Prostate gland (tissue), 2 donors: ENCODE measurements around the gene PRKAA2. TPM values are rescaled to one million over a fixed set of nuclear protein-coding genes. Genes with fewer than 3 reads are reported as not detected.

ENCODE experiments used
- DNase-seq: peaks from one replicate; pipeline ENCODE4 v3.0.0-alpha.2; 2019; ENCODE audit warnings: low spot score
- H3K27ac ChIP-seq, 2 donors: fragments of 200-600 bp; sonication (generic); 2 replicates each; pipeline ENCODE4 v1.5.1; 2017 to 2019
- H3K27me3 ChIP-seq: fragments of 200-600 bp; sonication (generic); replicated peaks from 2 replicates; pipeline ENCODE4 v1.5.1; 2019; ENCODE audit not compliant: insufficient read depth
- H3K36me3 ChIP-seq, 2 donors: fragments of 200-600 bp; sonication (generic); 1 replicate in 1 of 2; 2 replicates in 1 of 2; pipeline versions ENCODE4 v1.5.1 to v1.8.1; 2017 to 2019
- H3K4me1 ChIP-seq: fragments of 200-600 bp; sonication (generic); replicated peaks from 2 replicates; pipeline ENCODE4 v1.5.1; 2019
- H3K4me3 ChIP-seq, 2 donors: fragments of 200-600 bp; sonication (generic); 2 replicates each; pipeline ENCODE4 v1.5.1; 2017 to 2019
- H3K9me3 ChIP-seq: fragments of 200-600 bp; sonication (generic); 2 replicates; pipeline ENCODE4 v1.5.1; 2017
- CTCF ChIP-seq, 4 experiments: fragments of 200-600 bp in 2 of 4; fragments of 450-650 bp in 2 of 4; sonication (generic) in 2 of 4; IDR thresholded peaks; 1 replicate in 3 of 4; 2 replicates in 1 of 4; pipeline ENCODE4 v1.5.1; 2016 to 2019; ENCODE audit warnings: antibody characterized with exemption in 4 of 4, mild to moderate bottlenecking in 2 of 4, moderate library complexity in 2 of 4
- POLR2A ChIP-seq: fragments of 450-650 bp; IDR thresholded peaks from one replicate; pipeline ENCODE4 v1.6.1; 2016; ENCODE audit warnings: antibody characterized with exemption, mild to moderate bottlenecking
- POLR2AphosphoS5 ChIP-seq: sonication (generic); formaldehyde crosslinking; IDR thresholded peaks from one replicate; pipeline ENCODE4 v1.6.1; 2017; ENCODE audit warnings: antibody characterized with exemption
- WGBS: methylation state at CpG from one replicate; pipeline ENCODE4 v1.1.5; 2018; 5-methylcytosine and 5-hydroxymethylcytosine counted together
- intact Hi-C: fragments of 100-400 bp; cut with DNase I; formaldehyde crosslinking; loops from one replicate; pipeline ENCODE4 v1.14.2; 2022
- total RNA-seq, 2 donors: library from RNA; depleted of rRNA; stranded (reverse); fragments of >200 nt; gene quantifications; one replicate each; pipeline ENCODE4 v1.1.0, GENCODE V29; 2016

The PRKAA2 gene
- total RNA-seq, 2 donors from 2014 or later, result 6.5 to 7.9 TPM

GRCh38 chr1:56634981-56635380, 10.1 kb upstream of the PRKAA2 start:
- no peaks in the 10 kb centered on the region for H3K27me3 ChIP-seq
- no peaks in the 10 kb centered on the region for H3K36me3 ChIP-seq
- no peaks in the 10 kb centered on the region for H3K4me1 ChIP-seq
- WGBS, result 96% methylated on average over 3 of the region's 3 CpGs
- TF ChIP-seq POLR2A (no peak), POLR2AphosphoS5 (no peak), CTCF (IDR thresholded peaks at IDR 0.05) (no peak)
- H3K9me3 ChIP-seq, result no peaks in the 10 kb centered on the region
- DNase-seq, result no peak
- intact Hi-C loops, result no loop called here
- no peak overlapping the region for H3K27ac ChIP-seq
- H3K4me3 ChIP-seq, result no peak overlapping the region

- H3K9me3 ChIP-seq, result no peaks in the 10 kb centered on the region
- intact Hi-C loops, result no loop called here
- no peak for DNase-seq
Measured at GRCh38 chr1:56638248-56638647, 6.9 kb upstream of the PRKAA2 start.

GRCh38 chr1:56639211-56639610, 5.9 kb upstream of the PRKAA2 start:
- no peak for DNase-seq
- Histone ChIP-seq H3K36me3 (no peaks in the 10 kb centered on the region), H3K4me3 (no peak overlapping the region), H3K4me1 (no peaks in the 10 kb centered on the region), H3K9me3 (no peaks in the 10 kb centered on the region), H3K27ac (no peak overlapping the region), H3K27me3 (no peaks in the 10 kb centered on the region)
- intact Hi-C loops, result no loop called here
- TF ChIP-seq POLR2A (no peak), POLR2AphosphoS5 (no peak), CTCF (IDR thresholded peaks at IDR 0.05) (no peak)
- 21% methylated on average over 2 of the region's 2 CpGs for WGBS

More at GRCh38 chr1:56638248-56638647, 6.9 kb upstream of the PRKAA2 start:
- Histone ChIP-seq H3K4me3 (no peak overlapping the region), H3K36me3 (no peaks in the 10 kb centered on the region), H3K27me3 (no peaks in the 10 kb centered on the region), H3K4me1 (no peaks in the 10 kb centered on the region), H3K27ac (no peak overlapping the region)
- TF ChIP-seq CTCF (IDR thresholded peaks at IDR 0.05), result no peak
- TF ChIP-seq POLR2A, result no peak
- TF ChIP-seq POLR2AphosphoS5, result no peak
- 31% methylated on average over 1 of the region's 1 CpG for WGBS

GRCh38 chr1:56643661-56644060, 1.5 kb upstream of the PRKAA2 start:
- Histone ChIP-seq H3K9me3 (no peaks in the 10 kb centered on the region), H3K4me3 (no peak overlapping the region), H3K36me3 (no peaks in the 10 kb centered on the region), H3K27ac (no peak overlapping the region), H3K27me3 (no peaks in the 10 kb centered on the region), H3K4me1 (peaks cover 3% of the 10 kb centered on the region)
- intact Hi-C loops, result no loop called here
- no peak for DNase-seq
- TF ChIP-seq CTCF (IDR thresholded peaks at IDR 0.05) (no peak), POLR2A (no peak), POLR2AphosphoS5 (no peak)

- peak overlapping the region; percentile 79 to 85 for H3K27ac ChIP-seq
- intact Hi-C loops, result no loop called here
- DNase-seq, result no peak
Measured at GRCh38 chr1:56644064-56644918, 823 bp upstream of the PRKAA2 start.

More at GRCh38 chr1:56644064-56644918, 823 bp upstream of the PRKAA2 start:
- peak overlapping the region; percentile 60 to 80 for H3K4me3 ChIP-seq
- no peaks in the 10 kb centered on the region for H3K27me3 ChIP-seq
- no peaks in the 10 kb centered on the region for H3K9me3 ChIP-seq
- H3K36me3 ChIP-seq, result no peaks in the 10 kb centered on the region
- 17% methylated on average over 23 of the region's 23 CpGs for WGBS
- H3K4me1 ChIP-seq, result peaks cover 3% of the 10 kb centered on the region
- TF ChIP-seq POLR2AphosphoS5 (no peak), POLR2A (no peak), CTCF (IDR thresholded peaks at IDR 0.05) (no peak)
